Stimulated activated CD8-positive, alpha-beta memory T cell treated with anti-CD3 and anti-CD28 coated beads, Interleukin-4, amount 100 ng/mL, for 48 hours (primary cell): ENCODE measurements around the gene CD47.

Experiments used
- DNase-seq: peaks from one replicate; pipeline ENCODE4 v3.0.0-alpha.2; 2020

Gene CD47

DNA sequence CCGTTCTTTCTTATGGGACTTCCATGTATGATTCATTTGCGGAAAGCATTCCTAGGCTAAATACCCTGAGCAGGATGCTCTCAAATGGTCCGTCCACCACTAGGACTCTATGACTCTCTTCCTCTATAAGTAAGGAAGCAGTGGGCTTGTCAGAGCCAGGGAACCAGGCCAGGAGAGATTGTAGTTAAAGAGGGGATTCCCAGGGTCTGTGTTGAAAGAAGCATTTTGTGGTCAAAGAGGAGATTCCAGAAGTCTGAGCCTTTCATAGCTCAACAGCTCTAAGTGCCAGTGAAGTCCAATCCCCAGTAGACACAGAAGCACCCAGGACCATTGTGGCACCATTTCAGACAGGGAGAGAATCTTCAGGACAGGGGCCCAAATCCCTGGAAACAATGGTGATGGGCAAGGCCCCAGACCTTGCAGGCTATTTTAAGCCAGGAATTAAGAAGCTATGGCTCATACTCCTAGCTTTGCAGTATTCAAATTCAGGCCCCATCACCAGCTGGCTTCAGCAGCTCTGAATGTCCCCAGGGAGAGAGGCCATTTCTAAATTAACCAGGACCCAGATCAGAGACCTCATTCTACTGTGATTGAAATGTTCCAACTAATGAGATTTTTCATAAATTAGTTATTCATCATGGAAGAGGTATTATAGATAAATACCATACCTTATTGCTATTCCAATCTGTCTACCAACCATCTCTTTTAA is 81.7 kb downstream of the CD47 start:
- DNase-seq, result no peak

DNA sequence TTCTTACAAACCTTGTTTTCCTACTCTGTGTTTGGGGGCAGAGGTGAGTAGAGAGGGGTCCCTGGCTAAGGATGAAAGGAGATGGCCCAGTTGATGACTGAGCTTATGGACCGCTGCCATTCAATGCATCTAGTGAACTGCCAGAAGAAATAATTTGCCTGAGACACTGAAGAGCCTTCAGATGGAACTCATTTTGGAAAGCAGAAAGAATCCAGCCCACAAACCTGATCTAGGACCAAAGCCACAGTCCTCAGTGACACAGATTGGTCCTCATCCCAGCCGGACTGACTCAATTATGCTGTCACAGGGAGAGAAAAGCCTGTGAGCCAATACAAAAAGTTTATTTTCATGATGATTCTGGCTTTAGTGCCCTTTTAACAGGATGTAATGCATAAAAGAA is 82.7 kb downstream of the CD47 start:
- no peak for DNase-seq

DNA sequence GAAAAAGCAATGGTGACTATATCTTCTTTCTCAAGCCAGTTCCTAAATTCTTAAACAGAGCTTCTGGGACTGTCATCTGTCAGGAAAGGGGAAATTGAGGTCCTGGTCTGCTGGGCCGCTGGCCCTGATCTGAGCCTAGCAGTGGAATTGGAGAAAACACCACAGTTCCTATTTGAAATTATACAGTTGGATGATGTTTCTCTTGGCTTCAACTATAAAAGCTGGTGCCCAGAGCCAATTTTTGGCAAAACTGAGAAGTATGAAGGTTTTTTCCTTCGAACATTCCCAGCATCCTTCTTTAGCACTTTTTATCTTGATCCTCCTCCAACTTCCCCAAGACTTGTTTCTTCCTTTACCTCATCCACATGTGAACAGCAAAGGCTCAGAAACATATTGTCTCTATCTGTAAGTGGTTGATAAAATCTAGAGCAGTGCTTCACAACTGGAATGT is 83.9 kb downstream of the CD47 start:
- no peak for DNase-seq

DNA sequence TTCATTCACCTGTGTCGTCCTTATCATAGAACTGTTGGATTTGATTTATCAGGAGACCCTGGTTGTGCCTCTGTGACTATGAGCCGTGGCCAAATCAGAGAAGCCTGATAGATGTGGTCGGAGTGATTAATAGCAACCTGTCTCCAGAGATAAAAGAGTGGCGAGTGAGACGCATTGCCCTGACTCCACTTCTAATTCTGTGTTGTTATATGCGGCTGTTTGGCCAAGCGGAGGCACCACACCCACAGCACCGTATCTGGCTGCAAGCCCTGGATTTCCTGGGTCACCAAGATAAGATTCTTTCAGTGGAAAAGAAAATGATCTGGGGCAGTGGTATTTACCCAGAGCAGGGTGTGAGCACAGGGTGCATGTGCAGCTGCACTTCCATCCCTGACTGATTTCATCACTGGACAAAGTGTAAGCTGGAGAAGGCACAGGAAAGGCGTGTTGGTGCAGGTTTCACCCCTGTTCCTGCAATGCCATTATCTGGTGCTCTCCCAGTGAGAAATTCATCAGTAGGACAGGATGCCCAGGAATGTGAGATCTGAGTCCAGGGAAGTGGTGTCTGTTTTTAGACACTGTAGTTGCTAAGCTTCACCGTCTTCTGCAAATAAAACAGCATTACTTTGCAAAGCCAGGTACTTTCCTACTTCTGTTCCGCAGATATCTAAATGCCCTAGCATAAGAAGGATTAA is 84.6 kb downstream of the CD47 start:
- no peak for DNase-seq

DNA sequence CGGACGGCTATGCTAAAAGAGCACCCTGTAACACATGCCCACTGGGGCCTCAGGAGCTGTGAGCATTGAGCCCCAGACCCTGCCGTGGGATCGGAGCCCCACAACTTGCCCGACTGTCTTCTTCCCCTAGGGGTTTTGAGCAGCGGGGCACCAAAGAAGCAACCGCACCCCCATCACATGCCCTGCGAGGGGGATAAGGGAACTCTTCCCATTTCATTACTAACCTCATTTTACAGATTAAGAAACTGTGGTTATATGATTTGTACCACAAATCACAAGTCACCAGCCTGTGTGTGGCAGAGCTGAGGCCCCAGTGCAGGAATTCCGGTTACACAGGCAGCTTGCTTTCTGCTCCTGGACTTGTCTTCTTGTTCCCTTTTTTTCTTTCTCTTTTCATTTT is 86.2 kb downstream of the CD47 start:
- no peak for DNase-seq

DNA sequence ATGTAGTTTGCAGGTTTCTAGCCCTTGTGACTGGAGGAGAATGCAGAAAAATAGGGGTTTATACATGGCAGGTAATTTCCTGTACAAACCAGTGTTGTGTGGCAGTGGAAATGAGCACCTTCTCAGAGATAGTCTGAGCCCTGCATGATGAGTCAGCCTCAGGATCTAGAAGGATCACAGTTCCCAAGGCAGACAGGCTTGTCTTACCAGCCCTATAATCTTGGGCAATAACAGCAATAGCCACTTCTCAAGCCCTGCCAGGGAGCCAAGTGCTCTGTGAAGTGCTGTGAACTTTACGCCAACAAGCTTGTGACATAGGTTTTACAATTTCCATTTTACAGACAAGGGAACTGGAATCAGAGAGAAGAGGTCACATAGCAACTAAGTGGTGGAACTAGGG is 89.4 kb downstream of the CD47 start:
- no peak for DNase-seq

DNA sequence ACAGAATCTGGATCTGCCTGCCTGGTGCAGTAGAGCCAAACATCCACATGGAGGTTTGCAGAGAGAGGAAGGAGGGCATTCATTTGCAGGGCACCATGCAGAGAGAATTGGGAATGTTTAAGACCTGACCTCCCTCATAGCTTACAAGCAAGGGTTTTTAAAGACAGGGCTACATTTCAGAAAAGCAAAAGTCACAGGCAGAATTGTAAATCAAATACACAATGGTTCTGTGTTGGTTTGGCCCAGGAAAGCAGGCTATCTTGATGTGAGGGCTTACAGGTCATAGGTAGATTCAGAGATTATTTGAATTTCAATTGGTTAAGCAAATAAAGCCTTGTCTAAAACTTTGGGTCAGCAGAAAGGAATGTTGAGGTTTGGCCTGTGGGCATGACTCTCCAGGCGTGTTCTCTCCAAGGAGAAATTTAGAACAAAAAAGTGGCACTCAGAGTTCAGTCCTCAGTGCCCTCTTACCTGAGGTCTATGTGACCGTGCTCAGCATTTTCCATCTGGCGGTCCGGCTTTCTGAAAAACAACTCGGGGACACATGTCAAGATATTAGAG is 91.5 kb downstream of the CD47 start:
- no peak for DNase-seq

DNA sequence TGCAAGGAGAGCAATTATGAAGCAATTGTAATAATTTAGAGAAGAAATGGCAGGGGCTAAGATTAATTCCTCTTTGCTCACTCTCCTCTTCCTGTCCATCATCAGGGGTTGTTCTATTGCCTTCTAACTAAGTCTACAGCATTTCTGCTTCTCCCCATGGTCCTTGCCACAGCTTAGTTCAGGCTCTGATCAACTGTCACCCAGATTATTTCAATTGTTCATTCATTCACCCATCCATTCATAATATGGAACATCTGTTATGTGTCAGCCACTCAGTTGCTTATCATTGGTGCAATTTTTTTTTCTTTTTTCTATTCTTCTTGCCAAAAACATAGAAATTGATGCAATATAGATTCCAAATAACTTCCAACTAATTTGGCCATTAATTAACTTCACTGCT is 93.2 kb downstream of the CD47 start:
- no peak for DNase-seq

DNA sequence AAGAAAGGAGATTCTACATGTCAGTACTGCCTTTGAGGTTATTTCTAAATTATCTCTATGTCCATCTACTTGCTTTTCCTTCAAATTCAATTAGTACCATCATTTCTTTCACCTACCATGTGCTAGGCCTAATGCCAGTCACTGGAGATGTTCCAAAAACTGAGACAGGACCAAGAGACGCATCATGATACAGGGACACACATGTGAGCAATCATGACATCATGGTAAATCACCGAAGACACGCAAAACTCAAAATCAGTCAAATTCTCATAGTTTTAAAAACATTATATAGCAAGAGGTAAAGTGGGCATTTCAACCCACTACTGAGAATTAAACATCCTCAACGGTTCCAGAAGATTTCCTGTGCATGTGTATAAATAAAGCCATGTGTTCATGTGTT is 95.0 kb downstream of the CD47 start:
- no peak for DNase-seq

DNA sequence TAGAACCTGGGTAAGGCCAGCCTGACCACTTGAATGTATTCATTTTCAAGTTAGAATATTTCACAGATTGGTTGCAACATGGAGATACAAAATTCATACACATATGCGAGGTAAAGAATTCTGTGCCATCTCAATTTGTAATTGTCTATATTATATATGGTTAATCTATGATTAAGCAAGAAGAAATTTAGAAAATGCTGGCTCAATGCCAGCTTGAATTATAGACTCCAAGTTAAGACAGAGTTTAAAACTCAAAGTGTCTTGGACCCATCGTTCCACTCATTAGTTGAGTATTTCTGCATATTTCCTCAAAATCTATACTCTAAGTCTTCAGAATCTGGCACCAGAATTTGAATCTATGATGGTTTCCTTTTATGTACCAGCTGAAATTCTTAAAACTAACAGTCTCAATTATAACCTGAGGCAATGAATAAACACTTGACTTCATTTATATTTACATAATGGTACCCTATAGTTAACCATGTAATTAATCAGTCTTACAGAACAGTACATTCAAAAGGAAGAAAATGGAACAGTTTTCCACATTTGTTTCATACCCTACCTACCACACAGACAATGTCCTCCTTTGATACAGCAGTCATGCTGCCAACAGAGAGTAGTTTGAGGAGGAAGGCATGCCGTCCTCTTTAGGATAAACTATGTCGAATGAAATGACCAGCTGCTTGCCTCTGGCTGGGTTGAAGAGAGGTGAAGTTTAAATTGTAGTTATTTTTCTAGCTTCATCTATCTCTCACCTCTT is 95.7 kb downstream of the CD47 start:
- no peak for DNase-seq

DNA sequence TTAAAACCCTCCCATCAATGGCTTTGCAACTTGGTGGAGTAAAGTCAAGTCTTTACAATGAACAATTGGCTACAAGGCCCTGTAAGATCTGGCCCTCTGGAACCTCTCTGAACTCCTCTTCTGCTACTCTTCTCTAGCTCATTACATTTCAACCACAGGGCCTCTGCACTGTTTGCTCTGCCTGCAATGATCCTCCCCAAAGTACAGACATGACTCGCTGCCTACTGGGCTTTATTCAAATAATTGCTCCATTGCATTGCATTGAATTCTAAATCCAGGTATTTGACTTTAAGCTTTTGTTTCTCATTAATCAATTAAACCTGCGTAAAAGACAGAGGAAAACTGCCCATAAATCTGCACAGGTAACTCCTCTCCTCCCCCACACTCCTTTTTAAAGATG is 96.7 kb downstream of the CD47 start:
- DNase-seq, result no peak

DNA sequence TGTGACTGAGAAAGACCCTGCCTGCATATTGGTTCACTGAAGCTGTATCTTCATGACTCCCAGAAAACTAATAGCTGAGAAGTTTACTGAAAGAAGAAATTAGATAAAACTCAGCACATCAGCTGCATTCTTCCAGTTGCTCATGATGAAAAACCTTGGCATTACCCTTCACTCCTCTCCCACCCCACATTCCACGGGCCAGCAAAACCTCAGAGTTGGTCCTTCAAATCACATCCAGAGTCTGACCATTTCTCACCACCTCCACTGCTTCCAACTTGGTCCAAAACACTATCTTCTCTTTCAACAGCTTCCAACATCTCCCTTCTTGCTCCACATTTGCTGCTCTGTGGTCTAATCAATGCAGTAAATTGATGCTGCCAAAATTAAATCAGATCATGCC is 97.1 kb downstream of the CD47 start:
- no peak for DNase-seq
